GM12891 (cell line): ENCODE results near the gene CWC25.

ENCODE experiments used
- PAX5 ChIP-seq: IDR thresholded peaks from 2 replicates; pipeline ENCODE4 v1.6.1; 2011; ENCODE audit warnings: low read length, moderate library complexity, mild to moderate bottlenecking; ENCODE audit not compliant: insufficient read depth, severe bottlenecking
- POLR2A ChIP-seq: IDR thresholded peaks from 2 replicates; pipeline ENCODE4 v1.6.1; 2011; ENCODE audit warnings: low read depth, low read length, control low read depth
- POLR2AphosphoS5 ChIP-seq: IDR thresholded peaks from 2 replicates; pipeline ENCODE4 v1.6.1; 2011; ENCODE audit warnings: low read depth, low read length, control low read depth
- POU2F2 ChIP-seq: IDR thresholded peaks from 2 replicates; pipeline ENCODE4 v1.6.1; 2011; ENCODE audit warnings: low read depth, mild to moderate bottlenecking, control low read depth, low read length, moderate library complexity
- SPI1 ChIP-seq: IDR thresholded peaks from 2 replicates; pipeline ENCODE4 v1.6.1; 2011; ENCODE audit warnings: low read depth, low read length, control low read depth
- TAF1 ChIP-seq: IDR thresholded peaks from 2 replicates; pipeline ENCODE4 v1.6.1; 2011; ENCODE audit warnings: low read depth, low read length, control low read depth

GRCh38 chr17:38850374-38850773 is 25.3 kb upstream of the CWC25 start:
- TF ChIP-seq POLR2AphosphoS5 = 0 out of 2 replicates have a peak, but pooled peaks have one; percentile 59
- no peak for TF ChIP-seq POLR2A
- TF ChIP-seq POU2F2 = no peak
- TF ChIP-seq TAF1 = no peak
- TF ChIP-seq PAX5 = no peak
- TF ChIP-seq SPI1 = no peak
